ENCODE data around the gene ABR.

GRCh38 chr17:1076982-1077302, 102.8 kb downstream of the ABR start:
- TF ChIP-seq GABPA (IDR thresholded peaks at IDR 0.05; ENCODE audit: borderline replicate concordance, insufficient read depth, low read length) (no peak), CTCF (IDR thresholded peaks at IDR 0.05; ENCODE audit: control extremely low read depth in 1 of 3, insufficient read depth in 1 of 3, low read depth in 1 of 3, low read length in 3 of 3) (no peak), POLR2AphosphoS5 (IDR thresholded peaks at IDR 0.05; ENCODE audit: low read depth, low read length) (no peak), EP300 (IDR thresholded peaks at IDR 0.05; ENCODE audit: borderline replicate concordance in 1 of 2, low read depth in 2 of 2, low read length in 2 of 2) (no peak), HDAC2 (IDR thresholded peaks at IDR 0.05; ENCODE audit: borderline replicate concordance in 1 of 2, low read depth in 2 of 2, low read length in 2 of 2) (no peak), POLR2A (IDR thresholded peaks at IDR 0.05; ENCODE audit: control extremely low read depth in 1 of 2, low read depth in 2 of 2, low read length in 2 of 2) (no peak), KDM1A (IDR thresholded peaks at IDR 0.05; ENCODE audit: borderline replicate concordance, low read length) (no peak; the same call in 1 of the 2 replicates), E2F6 (IDR thresholded peaks at IDR 0.05) (no peak), CBX5 (IDR thresholded peaks at IDR 0.05; ENCODE audit: low read depth, low read length) (no peak), RAD21 (IDR thresholded peaks at IDR 0.05 in 1 of 2, conservative IDR thresholded peaks at IDR 0.05 in 1 of 2; ENCODE audit: low read depth in 2 of 2, low read length in 2 of 2) (no peak), NRF1 (IDR thresholded peaks at IDR 0.05; ENCODE audit: low read depth, low read length) (no peak), EZH2 (IDR thresholded peaks at IDR 0.05; ENCODE audit: low read depth, low read length, severe bottlenecking) (no peak), CREB1 (IDR thresholded peaks at IDR 0.05) (no peak)
